Natural killer cell (primary cell): ENCODE results near the gene EPB42. TPM values are rescaled to one million over a fixed set of nuclear protein-coding genes. Genes with fewer than 3 reads are reported as not detected.

ENCODE experiments used
- ATAC-seq, 3 donors: fragments of 150-1000 bp in 2 of 3; fragments of 200-7000 bp in 1 of 3; cut with Tn5 transposase; 1 replicate in 1 of 3; 2 replicates in 2 of 3; pipeline ENCODE4 v1.10.0; 2021; ENCODE audit warnings: mild to moderate bottlenecking in 2 of 3, moderate library complexity in 2 of 3
- DNase-seq, 2 donors: peaks; one replicate each; pipeline versions ENCODE4 v3.0.0 to v3.0.0-alpha.2; 2013 to 2021; ENCODE audit warnings: mixed read lengths in 1 of 2
- H3K27ac ChIP-seq: one replicate; pipeline ENCODE4 v1.5.1; 2013; ENCODE audit warnings: mild to moderate bottlenecking, low read length
- H3K27me3 ChIP-seq: one replicate; pipeline ENCODE4 v1.6.1; 2013; ENCODE audit warnings: low read length; ENCODE audit not compliant: control insufficient read depth, insufficient read depth
- H3K36me3 ChIP-seq: one replicate; pipeline ENCODE4 v1.6.1; 2013; ENCODE audit warnings: low read length; ENCODE audit not compliant: control insufficient read depth, insufficient read depth
- H3K4me1 ChIP-seq: one replicate; pipeline ENCODE4 v1.6.1; 2013; ENCODE audit warnings: low read length; ENCODE audit not compliant: control insufficient read depth, insufficient read depth
- H3K4me3 ChIP-seq: one replicate; pipeline ENCODE4 v1.5.1; 2013; ENCODE audit warnings: low read length
- H3K9me3 ChIP-seq: one replicate; pipeline ENCODE4 v1.6.1; 2013; ENCODE audit warnings: low read length; ENCODE audit not compliant: control insufficient read depth, insufficient read depth
- H3K27ac Mint-ChIP-seq, 2 donors: one replicate each; pipeline ENCODE4 v1.8.0; 2022; ENCODE audit warnings: mild to moderate bottlenecking in 2 of 2, mixed read lengths in 2 of 2, moderate library complexity in 1 of 2
- H3K27me3 Mint-ChIP-seq, 2 donors: one replicate each; pipeline ENCODE4 v1.8.0; 2022; ENCODE audit warnings: low read depth in 2 of 2, mixed read lengths in 2 of 2
- H3K36me3 Mint-ChIP-seq: one replicate; pipeline ENCODE4 v1.8.0; 2022; ENCODE audit warnings: mixed read lengths
- H3K4me1 Mint-ChIP-seq, 2 donors: one replicate each; pipeline ENCODE4 v1.8.0; 2022; ENCODE audit warnings: mixed read lengths in 2 of 2
- H3K4me3 Mint-ChIP-seq: one replicate; pipeline ENCODE4 v1.8.0; 2022; ENCODE audit warnings: mild to moderate bottlenecking, moderate library complexity, mixed read lengths
- H3K9me3 Mint-ChIP-seq, 2 donors: one replicate each; pipeline ENCODE4 v1.8.0; 2022; ENCODE audit warnings: mixed read lengths in 2 of 2
- CTCF ChIP-seq: fragments of 200-600 bp; IDR thresholded peaks from one replicate; pipeline ENCODE4 v1.8.0; 2022; ENCODE audit warnings: antibody characterized with exemption
- WGBS: methylation state at CpG from one replicate; pipeline ENCODE4 v1.1.7; 2013; ENCODE audit warnings: missing lambda C conversion rate; ENCODE audit not compliant: insufficient coverage; 5-methylcytosine and 5-hydroxymethylcytosine counted together
- intact Hi-C: fragments of 100-400 bp; cut with micrococcal nuclease; formaldehyde crosslinking; loops from one replicate; pipeline ENCODE4 v1.14.2; 2022
- total RNA-seq, 4 donors: library from RNA; stranded (reverse); fragments of 120-200 nt in 1 of 4; gene quantifications; one replicate each; pipeline versions ENCODE4 v1.2.3 to v1.2.4, GENCODE V29; 2013 to 2022

EPB42 gene
- total RNA-seq, 3 donors from 2014 or later (not counting 1 experiment from before 2014, with no cell fraction given): not detected

GRCh38 chr15:43219929-43220928 is 589 bp downstream of the EPB42 start:
- intact Hi-C loops: no loop called here
- no peaks in the 10 kb centered on the region for H3K9me3 ChIP-seq
- TF ChIP-seq CTCF: no peak
- peak; percentile 56 to 86 (median 72) for ATAC-seq
- H3K27ac Mint-ChIP-seq: peak overlapping the region; percentile 43 to 81
- H3K27ac ChIP-seq: no peak overlapping the region
- peaks cover under 1 to 3% of the 10 kb centered on the region in 2 donors for H3K27me3 Mint-ChIP-seq
- H3K4me1 Mint-ChIP-seq: peaks cover 12 to 19% of the 10 kb centered on the region in 2 donors
- DNase-seq: no peak
- WGBS: 75% methylated on average over 16 of the region's 16 CpGs
- no peaks in the 10 kb centered on the region for H3K27me3 ChIP-seq
- H3K4me1 ChIP-seq: peaks cover 10% of the 10 kb centered on the region
- H3K36me3 ChIP-seq: no peaks in the 10 kb centered on the region
- H3K4me3 ChIP-seq: no peak overlapping the region
- H3K9me3 Mint-ChIP-seq: no peaks in the 10 kb centered on the region
- H3K4me3 Mint-ChIP-seq: peak overlapping the region; percentile 2
- H3K36me3 Mint-ChIP-seq: no peaks in the 10 kb centered on the region

GRCh38 chr15:43218908-43219706 is 1.7 kb downstream of the EPB42 start:
- no peaks in the 10 kb centered on the region for H3K36me3 ChIP-seq
- peak overlapping the region in 1 of 2 donors; percentile 26 for H3K27ac Mint-ChIP-seq
- H3K36me3 Mint-ChIP-seq: no peaks in the 10 kb centered on the region
- 58% methylated on average over 12 of the region's 13 CpGs for WGBS
- H3K27me3 ChIP-seq: no peaks in the 10 kb centered on the region
- H3K27ac ChIP-seq: no peak overlapping the region
- no peak overlapping the region for H3K4me3 Mint-ChIP-seq
- no peaks in the 10 kb centered on the region for H3K9me3 Mint-ChIP-seq
- TF ChIP-seq CTCF: peak; percentile 19
- peaks cover 12 to 19% of the 10 kb centered on the region in 2 donors for H3K4me1 Mint-ChIP-seq
- H3K4me1 ChIP-seq: peaks cover 10% of the 10 kb centered on the region
- peaks cover 2 to 3% of the 10 kb centered on the region in 2 donors for H3K27me3 Mint-ChIP-seq
- no peaks in the 10 kb centered on the region for H3K9me3 ChIP-seq
- intact Hi-C loops: no loop called here
- H3K4me3 ChIP-seq: no peak overlapping the region
- peak in 2 of 3 donors; percentile 43 to 46 for ATAC-seq
- DNase-seq: peak in 1 of 2 donors; percentile 24

GRCh38 chr15:43215961-43216360 is 4.9 kb downstream of the EPB42 start:
- Mint-ChIP-seq H3K27ac (no peak overlapping the region), H3K27me3 (peaks cover 3 to 5% of the 10 kb centered on the region in 2 donors), H3K36me3 (no peaks in the 10 kb centered on the region), H3K4me3 (no peak overlapping the region), H3K9me3 (no peaks in the 10 kb centered on the region), H3K4me1 (peaks cover 8 to 17% of the 10 kb centered on the region in 2 donors)
- no peak overlapping the region for H3K27ac ChIP-seq
- H3K36me3 ChIP-seq: no peaks in the 10 kb centered on the region
- 90% methylated on average over 7 of the region's 7 CpGs for WGBS
- H3K27me3 ChIP-seq: no peaks in the 10 kb centered on the region
- TF ChIP-seq CTCF: no peak
- peaks cover 10% of the 10 kb centered on the region for H3K4me1 ChIP-seq
- no peak for DNase-seq
- H3K4me3 ChIP-seq: no peak overlapping the region
- no peaks in the 10 kb centered on the region for H3K9me3 ChIP-seq
- intact Hi-C loops: no loop called here
- ATAC-seq: no peak
